Fibroblast of the conjunctiva (primary cell): ENCODE measurements around the gene ANKS6.

Experiments
- DNase-seq: peaks from one replicate; pipeline ENCODE4 v3.0.0-alpha.2; 2010; ENCODE audit warnings: low read depth

The ANKS6 gene

GRCh38 chr9:98772364-98773155 lies 23.8 kb downstream of the ANKS6 start:
- no peak for DNase-seq

DNA sequence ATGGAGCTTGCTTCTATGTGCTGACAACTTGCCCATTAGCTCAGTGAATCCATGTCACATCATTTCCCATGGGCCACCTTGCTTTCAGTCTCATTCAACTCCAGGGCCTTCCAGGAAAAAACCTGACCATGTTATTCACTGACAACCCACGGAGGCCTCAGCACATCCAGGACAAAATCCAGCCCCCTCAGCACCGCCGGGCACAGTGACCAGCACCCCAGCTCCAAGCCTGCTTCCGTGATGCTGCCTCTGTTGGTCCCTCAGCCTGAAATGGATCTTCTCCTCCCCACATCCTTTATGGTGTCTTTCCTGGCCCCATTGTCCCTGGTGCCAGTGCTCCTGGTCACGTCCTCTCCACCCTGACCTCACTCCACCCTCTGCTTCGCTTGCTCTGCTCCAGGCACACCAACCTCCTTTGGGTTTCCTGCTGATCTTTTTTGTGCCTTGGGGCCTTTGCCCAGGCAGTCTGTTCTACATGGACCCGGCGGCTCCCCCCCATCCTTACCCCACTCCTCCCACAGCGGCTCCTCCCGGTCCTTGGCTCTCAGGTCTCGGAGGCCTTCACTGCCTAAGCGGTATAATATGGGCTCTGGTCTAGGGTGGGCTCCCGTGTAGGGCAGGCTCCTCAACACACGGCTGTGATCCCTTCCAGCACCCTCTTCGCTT lies 25.0 kb downstream of the ANKS6 start:
- DNase-seq = no peak

- no peak for DNase-seq
Observed at GRCh38 chr9:98770717-98771116, 25.6 kb downstream of the ANKS6 start.

DNA sequence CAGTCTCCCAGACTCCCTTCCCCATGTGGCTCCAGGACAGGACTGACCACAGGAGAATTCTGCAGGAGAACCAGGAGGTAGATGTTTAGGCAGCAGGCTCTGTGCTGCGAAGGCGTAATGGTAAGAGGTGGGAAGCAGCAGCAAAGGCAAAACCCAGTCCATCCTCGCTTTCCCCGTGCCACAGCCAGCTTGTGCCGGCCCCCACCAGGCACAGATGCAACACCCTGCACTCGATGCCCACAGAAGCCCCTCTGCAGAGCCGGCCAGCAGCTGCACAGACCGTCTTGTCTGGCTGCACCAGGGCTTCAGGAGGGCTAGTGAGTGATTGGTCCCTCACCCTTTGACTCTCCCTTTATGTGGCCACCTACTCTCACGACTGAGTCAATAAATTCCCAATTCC lies 28.0 kb downstream of the ANKS6 start:
- DNase-seq = no peak

- no peak for DNase-seq
Observed at GRCh38 chr9:98767915-98768314, 28.4 kb downstream of the ANKS6 start.

DNA sequence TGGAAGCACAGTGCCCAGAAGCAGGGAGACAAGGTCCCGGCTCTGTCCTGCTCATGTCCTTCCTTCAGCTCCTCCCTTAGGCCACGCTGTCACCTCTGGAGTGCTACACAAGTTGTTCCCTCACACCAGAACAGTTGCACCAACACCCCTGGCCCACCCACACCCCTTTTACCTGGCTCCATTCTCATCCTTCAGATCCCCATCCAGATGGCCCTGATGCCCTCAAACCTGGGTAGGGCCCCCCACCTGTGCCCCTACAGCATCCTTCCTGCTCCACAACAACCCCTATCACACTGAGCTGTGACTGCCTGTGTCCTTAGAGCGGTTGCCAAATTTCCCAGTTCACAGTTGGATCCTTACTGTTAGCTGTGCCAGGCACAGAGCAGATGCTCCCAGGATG lies 29.2 kb downstream of the ANKS6 start:
- DNase-seq = no peak

DNA sequence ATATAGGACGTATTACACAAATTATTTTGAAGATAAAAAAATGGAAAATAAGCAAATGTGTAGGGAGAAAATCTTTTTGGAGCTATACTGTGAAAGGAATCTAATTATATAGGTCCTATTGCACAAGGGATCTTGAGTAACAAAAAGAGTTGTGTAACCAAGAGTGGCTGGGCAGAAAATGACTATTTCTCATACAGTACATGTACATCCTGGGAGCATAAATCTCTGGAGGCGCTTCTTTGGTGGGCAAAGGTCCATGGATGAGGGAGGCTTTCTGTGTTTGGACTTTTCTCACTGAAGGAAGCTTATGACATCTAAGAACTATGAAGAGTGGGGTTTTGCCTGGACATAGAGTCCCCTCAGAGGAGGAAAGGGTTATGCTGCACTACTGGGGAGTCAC lies 29.8 kb downstream of the ANKS6 start:
- no peak for DNase-seq

- no peak for DNase-seq
Observed at GRCh38 chr9:98765256-98765655, 31.1 kb downstream of the ANKS6 start.

GRCh38 chr9:98763986-98764745 lies 32.2 kb downstream of the ANKS6 start:
- no peak for DNase-seq

DNA sequence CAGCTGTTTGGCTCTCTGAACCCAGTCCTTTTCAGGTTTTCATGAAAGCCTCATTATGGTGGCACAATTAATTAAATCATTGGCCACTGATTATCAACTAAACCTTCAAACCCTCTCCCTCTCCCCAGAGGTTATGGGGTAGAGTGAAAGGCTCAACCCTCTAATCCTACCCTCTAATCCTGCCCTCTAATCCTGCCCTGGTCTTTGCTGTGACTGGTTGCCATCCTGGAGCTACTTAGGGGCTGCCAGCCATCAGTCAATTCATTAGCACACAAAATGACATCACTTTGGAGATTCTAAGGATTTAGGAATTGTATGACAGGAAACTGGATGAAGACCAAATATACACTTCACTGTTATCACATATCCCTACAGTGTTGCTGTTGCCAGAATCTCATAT lies 36.1 kb downstream of the ANKS6 start:
- no peak for DNase-seq

GRCh38 chr9:98755006-98755618 lies 41.2 kb downstream of the ANKS6 start:
- DNase-seq = no peak

GRCh38 chr9:98751210-98751609 lies 45.1 kb downstream of the ANKS6 start:
- DNase-seq = no peak

GRCh38 chr9:98750364-98751060 lies 45.8 kb downstream of the ANKS6 start:
- DNase-seq = no peak

DNA sequence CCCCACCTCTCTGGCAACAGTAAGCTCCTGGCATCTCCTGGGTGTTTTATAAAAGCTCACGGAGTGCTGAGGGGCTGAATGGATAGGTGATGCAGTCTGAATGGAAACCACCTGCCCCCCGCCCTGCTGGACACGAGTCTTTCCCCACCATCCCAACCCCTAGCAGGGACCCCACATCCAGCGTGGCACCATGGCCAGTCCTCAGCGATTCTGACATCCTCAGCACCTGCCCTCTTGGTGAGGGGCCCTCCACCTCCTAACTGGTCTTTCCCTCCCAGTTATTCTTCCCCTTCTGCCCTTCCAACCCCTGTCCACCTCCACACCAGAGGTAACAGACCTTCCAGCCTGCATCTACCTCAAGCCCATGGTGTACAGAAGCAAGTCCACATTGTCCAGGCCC lies 48.9 kb downstream of the ANKS6 start:
- DNase-seq = no peak

- no peak for DNase-seq
Observed at GRCh38 chr9:98745470-98745869, 50.9 kb downstream of the ANKS6 start.

GRCh38 chr9:98743818-98744611 lies 52.3 kb downstream of the ANKS6 start:
- no peak for DNase-seq

- no peak for DNase-seq
Observed at GRCh38 chr9:98743329-98743728, 53.0 kb downstream of the ANKS6 start.

DNA sequence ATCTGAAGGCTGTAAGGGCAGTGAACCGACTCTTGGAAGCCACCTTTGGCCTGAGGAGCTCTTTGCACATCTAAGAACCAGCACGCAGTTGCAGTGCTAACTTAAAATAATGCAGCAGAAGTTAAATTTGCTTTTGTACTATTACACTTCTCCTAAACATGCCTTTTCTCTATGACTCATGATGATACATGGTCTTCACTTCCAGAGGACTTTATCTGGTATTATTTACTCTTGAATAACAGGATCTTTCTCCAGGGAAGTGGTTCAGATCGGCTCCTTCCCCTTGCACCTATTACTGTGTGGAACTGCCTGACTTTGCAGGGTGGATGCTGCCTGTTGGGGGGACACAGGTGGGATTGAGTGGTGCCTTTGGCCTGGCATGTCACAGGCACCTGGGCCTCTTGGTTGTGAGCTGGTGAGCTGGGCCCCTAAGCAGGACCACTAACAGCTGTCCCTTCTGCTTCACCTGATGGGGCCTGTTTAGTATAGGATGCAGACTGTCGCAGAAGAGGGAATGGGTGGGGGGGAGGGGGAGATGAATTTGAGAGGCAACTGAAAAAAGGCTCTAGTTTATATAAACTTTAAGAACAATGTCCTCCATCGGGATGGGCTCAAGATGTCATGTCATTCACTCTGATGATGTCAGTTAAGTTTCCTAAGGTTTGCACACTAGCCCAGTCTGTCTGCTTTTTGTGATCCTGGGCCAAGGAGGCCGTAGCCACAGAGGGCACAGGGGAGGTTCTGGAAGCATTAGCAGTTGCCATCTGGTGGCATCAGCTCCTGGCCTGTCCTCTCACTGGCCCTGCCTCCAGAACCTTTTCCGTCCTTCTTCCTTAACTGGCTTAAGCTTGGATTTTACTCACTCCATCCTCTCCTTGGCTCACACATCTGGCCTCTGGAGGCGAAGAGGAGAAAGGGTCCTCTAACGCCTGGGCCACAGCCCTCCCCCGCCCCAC lies 53.8 kb downstream of the ANKS6 start:
- no peak for DNase-seq

DNA sequence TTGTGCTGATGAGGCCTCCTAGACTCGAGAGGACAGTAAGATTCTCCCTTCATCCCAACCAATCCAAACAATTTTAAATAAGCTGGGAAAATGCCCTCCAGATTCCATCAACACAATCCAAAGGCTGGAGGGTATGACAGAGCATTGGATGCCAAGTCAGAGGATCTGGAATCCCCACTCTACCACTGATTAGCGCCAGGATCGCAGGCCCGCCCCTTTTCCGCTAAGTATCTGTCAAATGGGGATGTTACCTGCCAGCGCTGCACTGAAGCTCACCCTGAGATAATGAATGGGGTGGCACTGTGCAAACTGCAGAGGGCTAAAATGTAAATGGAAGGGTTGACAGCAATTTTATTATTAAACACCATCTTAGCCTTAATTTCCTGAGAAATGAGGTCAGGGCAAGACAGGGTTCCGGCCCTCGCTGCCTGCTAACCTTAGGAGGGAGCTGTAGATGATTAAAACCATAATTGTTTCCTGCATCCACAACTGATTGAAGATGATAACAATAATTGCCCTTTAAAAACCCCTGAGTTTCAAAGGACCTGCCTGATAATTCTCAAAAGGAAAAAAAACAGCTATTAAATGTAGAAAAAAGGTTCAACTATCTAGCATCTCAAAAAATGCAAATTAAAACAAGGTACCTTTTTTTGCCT lies 56.0 kb downstream of the ANKS6 start:
- DNase-seq = no peak
